H1 (cell line): Measurements from ENCODE around the gene CCDC88A. TPM values are rescaled to one million over a fixed set of nuclear protein-coding genes. Genes with fewer than 3 reads are reported as not detected.

Experiments used
- CEBPB ChIP-seq: IDR thresholded peaks from 2 replicates; pipeline ENCODE4 v1.6.1; 2012; ENCODE audit warnings: low read depth, low read length
- CHD7 ChIP-seq: fragments of 300-600 bp; sonication (generic); IDR thresholded peaks from 2 replicates; pipeline ENCODE4 v1.7.1; 2012; ENCODE audit warnings: low read length, moderate library complexity, mild to moderate bottlenecking, inconsistent platforms; ENCODE audit not compliant: insufficient replicate concordance
- GABPA ChIP-seq: IDR thresholded peaks from 2 replicates; pipeline ENCODE4 v1.6.1; 2011; ENCODE audit warnings: mild to moderate bottlenecking, low read length, moderate library complexity, borderline replicate concordance; ENCODE audit not compliant: insufficient read depth
- HDAC6 ChIP-seq: IDR thresholded peaks from one replicate; pipeline ENCODE4 v1.7.1; 2012; ENCODE audit warnings: low read depth, mild to moderate bottlenecking, inconsistent platforms, low read length, moderate library complexity
- JUN ChIP-seq: IDR thresholded peaks from 2 replicates; pipeline ENCODE4 v1.6.1; 2011; ENCODE audit warnings: low read depth, mild to moderate bottlenecking, improper control_type of control experiment, low read length
- NANOG ChIP-seq: IDR thresholded peaks from 2 replicates; pipeline ENCODE4 v1.6.1; 2011; ENCODE audit warnings: low read length, low read depth, mild to moderate bottlenecking, inconsistent platforms; ENCODE audit not compliant: insufficient read depth, poor library complexity, severe bottlenecking
- RNF2 ChIP-seq: fragments of 200-900, 300-1000 bp; sonication (generic); IDR thresholded peaks from 2 replicates; pipeline ENCODE4 v1.7.1; 2016; ENCODE audit warnings: borderline replicate concordance, low read depth, mild to moderate bottlenecking, antibody characterized with exemption, low read length; ENCODE audit not compliant: poor library complexity, severe bottlenecking; ENCODE audit errors: missing control alignments
- TCF12 ChIP-seq: IDR thresholded peaks from 2 replicates; pipeline ENCODE4 v1.6.1; 2011; ENCODE audit warnings: low read depth, mild to moderate bottlenecking, low read length
- polyA plus RNA-seq, 7 experiments: library from polyadenylated mRNA; depleted of rRNA in 3 of 7; stranded (reverse) in 5 of 7; unstranded in 2 of 7; fragments of >200 nt in 5 of 7; fragments of 200-250 nt in 2 of 7; gene quantifications; 1 replicate in 5 of 7; 2 replicates in 1 of 7; 4 replicates in 1 of 7; pipeline versions ENCODE4 v1.2.1 to v1.2.3, GENCODE V29; 2011 to 2013; ENCODE audit warnings: missing spikeins in 2 of 7, mixed read lengths in 2 of 7
- total RNA-seq: library from RNA; stranded (reverse); fragmentation: NEBNext Ultra II Directional; extraction: Animal tissue kit (Norgen Biotek cat#: 25700); gene quantifications from 2 replicates; pipeline ENCODE4 v1.2.1, GENCODE V29; 2021
- TF ChIP-seq, protein P1 (sequence below): IDR thresholded peaks from 2 replicates; pipeline ENCODE4 v1.6.1; 2012; ENCODE audit warnings: inconsistent platforms
- TF ChIP-seq, protein P2 (sequence below): IDR thresholded peaks from 2 replicates; pipeline ENCODE4 v1.6.1; 2011; ENCODE audit warnings: low read depth, mild to moderate bottlenecking, low read length; ENCODE audit not compliant: insufficient read depth

The CCDC88A gene
- total and polyA plus RNA-seq, 2 of the 8 experiments (the other 6 are each of a cell fraction or from before 2014, with no cell fraction given): 27.0 to 98.0 TPM

GRCh38 chr2:55242617-55243016 is 177.0 kb downstream of the CCDC88A start (continued):
- TF ChIP-seq CHD7 (no peak), RNF2 (no peak), HDAC6 (no peak), TCF12 (no peak), JUN (no peak), NANOG (no peak), GABPA (no peak), CEBPB (no peak)
- TF ChIP-seq, protein P1, sequence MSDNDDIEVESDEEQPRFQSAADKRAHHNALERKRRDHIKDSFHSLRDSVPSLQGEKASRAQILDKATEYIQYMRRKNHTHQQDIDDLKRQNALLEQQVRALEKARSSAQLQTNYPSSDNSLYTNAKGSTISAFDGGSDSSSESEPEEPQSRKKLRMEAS: no peak
- TF ChIP-seq, protein P2, sequence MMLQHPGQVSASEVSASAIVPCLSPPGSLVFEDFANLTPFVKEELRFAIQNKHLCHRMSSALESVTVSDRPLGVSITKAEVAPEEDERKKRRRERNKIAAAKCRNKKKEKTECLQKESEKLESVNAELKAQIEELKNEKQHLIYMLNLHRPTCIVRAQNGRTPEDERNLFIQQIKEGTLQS: no peak
